ENCODE results near the gene PHF21B. TPM values are rescaled to one million over a fixed set of nuclear protein-coding genes. Genes with fewer than 3 reads are reported as not detected.

The PHF21B gene
- total RNA-seq, 1 experiment from 2014 or later = 4.5 TPM

DNA sequence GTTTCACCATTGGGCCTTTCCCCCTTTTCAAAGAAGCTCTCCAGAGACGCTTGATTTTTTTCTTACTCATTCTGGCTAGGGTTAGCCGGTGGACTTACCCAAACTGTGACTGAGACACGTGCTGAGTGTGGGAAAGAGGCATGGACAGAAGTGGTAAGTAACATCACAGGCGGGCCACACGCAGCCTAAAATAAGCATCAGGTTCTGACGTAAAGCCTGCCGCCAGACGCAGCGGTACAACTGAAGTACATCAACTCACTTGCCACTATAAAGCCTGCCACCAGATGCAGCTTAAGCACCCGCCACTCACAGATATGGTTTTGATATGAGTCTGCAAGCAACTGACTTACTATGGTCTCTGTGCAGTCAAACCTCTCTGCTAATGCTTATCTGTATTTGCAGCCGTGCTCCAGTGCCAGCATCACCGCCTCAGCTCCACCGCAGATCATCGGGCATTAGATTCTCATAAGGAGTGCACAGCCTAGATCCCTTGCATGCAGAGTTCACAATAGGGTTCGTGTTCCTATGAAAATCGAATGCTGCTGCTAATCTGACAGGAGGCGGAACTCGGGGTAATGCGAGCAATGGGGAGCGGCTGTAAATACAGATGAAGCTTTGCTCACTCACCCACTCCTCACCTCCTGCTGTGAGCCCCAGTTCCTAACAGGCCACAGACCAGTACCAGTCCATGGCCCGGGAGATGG, 58.8 kb downstream of the PHF21B start:
- Histone ChIP-seq H3K27ac (ENCODE audit: low read length) (no peak overlapping the region), H3K27me3 (ENCODE audit: control insufficient read depth, insufficient read depth, low read length) (no peaks in the 10 kb centered on the region), H3K36me3 (ENCODE audit: control insufficient read depth, insufficient read depth, low read length) (no peaks in the 10 kb centered on the region), H3K9me3 (ENCODE audit: control insufficient read depth, insufficient read depth, low read depth, low read length) (no peaks in the 10 kb centered on the region), H3K4me3 (ENCODE audit: low read depth in 2 of 2, low read length in 2 of 2) (no peak overlapping the region), H3K4me1 (ENCODE audit: control insufficient read depth, insufficient read depth, low read length) (no peaks in the 10 kb centered on the region)
- ChIA-PET POLR2A (no interaction called here), CTCF (no interaction called here)
- in situ Hi-C loops (cut with HindIII; ENCODE audit: low pct_unique_long_range_greater_than_20kb, low sequenced_read_pairs) (no loop called here), intact Hi-C loops (cut with micrococcal nuclease; ENCODE audit: unreplicated experiment) (no loop called here)
- DNase-seq (ENCODE audit: low read depth, low spot score) = no peak
- ATAC-seq = no peak
- BruUV-seq (replicated peaks) = no TSS peak
- TF ChIP-seq TCF7L2 (IDR thresholded peaks at IDR 0.05; ENCODE audit: low read depth, low read length) = no peak
- TF ChIP-seq, protein P1, sequence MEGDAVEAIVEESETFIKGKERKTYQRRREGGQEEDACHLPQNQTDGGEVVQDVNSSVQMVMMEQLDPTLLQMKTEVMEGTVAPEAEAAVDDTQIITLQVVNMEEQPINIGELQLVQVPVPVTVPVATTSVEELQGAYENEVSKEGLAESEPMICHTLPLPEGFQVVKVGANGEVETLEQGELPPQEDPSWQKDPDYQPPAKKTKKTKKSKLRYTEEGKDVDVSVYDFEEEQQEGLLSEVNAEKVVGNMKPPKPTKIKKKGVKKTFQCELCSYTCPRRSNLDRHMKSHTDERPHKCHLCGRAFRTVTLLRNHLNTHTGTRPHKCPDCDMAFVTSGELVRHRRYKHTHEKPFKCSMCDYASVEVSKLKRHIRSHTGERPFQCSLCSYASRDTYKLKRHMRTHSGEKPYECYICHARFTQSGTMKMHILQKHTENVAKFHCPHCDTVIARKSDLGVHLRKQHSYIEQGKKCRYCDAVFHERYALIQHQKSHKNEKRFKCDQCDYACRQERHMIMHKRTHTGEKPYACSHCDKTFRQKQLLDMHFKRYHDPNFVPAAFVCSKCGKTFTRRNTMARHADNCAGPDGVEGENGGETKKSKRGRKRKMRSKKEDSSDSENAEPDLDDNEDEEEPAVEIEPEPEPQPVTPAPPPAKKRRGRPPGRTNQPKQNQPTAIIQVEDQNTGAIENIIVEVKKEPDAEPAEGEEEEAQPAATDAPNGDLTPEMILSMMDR (IDR thresholded peaks at IDR 0.05) = no peak
- no peak for TF ChIP-seq POLR2AphosphoS5 (IDR thresholded peaks at IDR 0.05; ENCODE audit: low read depth, low read length)
- TF ChIP-seq SIN3A (IDR thresholded peaks at IDR 0.05; ENCODE audit: borderline replicate concordance, insufficient read depth, low read depth, low read length) = no peak
- TF ChIP-seq, protein P2, sequence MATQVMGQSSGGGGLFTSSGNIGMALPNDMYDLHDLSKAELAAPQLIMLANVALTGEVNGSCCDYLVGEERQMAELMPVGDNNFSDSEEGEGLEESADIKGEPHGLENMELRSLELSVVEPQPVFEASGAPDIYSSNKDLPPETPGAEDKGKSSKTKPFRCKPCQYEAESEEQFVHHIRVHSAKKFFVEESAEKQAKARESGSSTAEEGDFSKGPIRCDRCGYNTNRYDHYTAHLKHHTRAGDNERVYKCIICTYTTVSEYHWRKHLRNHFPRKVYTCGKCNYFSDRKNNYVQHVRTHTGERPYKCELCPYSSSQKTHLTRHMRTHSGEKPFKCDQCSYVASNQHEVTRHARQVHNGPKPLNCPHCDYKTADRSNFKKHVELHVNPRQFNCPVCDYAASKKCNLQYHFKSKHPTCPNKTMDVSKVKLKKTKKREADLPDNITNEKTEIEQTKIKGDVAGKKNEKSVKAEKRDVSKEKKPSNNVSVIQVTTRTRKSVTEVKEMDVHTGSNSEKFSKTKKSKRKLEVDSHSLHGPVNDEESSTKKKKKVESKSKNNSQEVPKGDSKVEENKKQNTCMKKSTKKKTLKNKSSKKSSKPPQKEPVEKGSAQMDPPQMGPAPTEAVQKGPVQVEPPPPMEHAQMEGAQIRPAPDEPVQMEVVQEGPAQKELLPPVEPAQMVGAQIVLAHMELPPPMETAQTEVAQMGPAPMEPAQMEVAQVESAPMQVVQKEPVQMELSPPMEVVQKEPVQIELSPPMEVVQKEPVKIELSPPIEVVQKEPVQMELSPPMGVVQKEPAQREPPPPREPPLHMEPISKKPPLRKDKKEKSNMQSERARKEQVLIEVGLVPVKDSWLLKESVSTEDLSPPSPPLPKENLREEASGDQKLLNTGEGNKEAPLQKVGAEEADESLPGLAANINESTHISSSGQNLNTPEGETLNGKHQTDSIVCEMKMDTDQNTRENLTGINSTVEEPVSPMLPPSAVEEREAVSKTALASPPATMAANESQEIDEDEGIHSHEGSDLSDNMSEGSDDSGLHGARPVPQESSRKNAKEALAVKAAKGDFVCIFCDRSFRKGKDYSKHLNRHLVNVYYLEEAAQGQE (IDR thresholded peaks at IDR 0.05; ENCODE audit: insufficient read depth in 1 of 2, low read depth in 2 of 2, low read length in 1 of 2) = no peak

- Histone ChIP-seq H3K4me1 (ENCODE audit: control insufficient read depth, insufficient read depth, low read length) (no peaks in the 10 kb centered on the region), H3K27me3 (ENCODE audit: control insufficient read depth, insufficient read depth, low read length) (no peaks in the 10 kb centered on the region), H3K9me3 (ENCODE audit: control insufficient read depth, insufficient read depth, low read depth, low read length) (no peaks in the 10 kb centered on the region), H3K4me3 (ENCODE audit: low read depth in 2 of 2, low read length in 2 of 2) (no peak overlapping the region), H3K36me3 (ENCODE audit: control insufficient read depth, insufficient read depth, low read length) (no peaks in the 10 kb centered on the region), H3K27ac (ENCODE audit: low read length) (no peak overlapping the region)
- in situ Hi-C loops (cut with HindIII; ENCODE audit: low pct_unique_long_range_greater_than_20kb, low sequenced_read_pairs) = no loop called here
- ChIA-PET POLR2A (no interaction called here), CTCF (no interaction called here)
- no TSS peak for BruUV-seq (replicated peaks)
- TF ChIP-seq SIN3A (IDR thresholded peaks at IDR 0.05; ENCODE audit: borderline replicate concordance, insufficient read depth, low read depth, low read length) (no peak), POLR2AphosphoS5 (IDR thresholded peaks at IDR 0.05; ENCODE audit: low read depth, low read length) (no peak), TCF7L2 (IDR thresholded peaks at IDR 0.05; ENCODE audit: low read depth, low read length) (no peak)
- TF ChIP-seq, protein P1 (IDR thresholded peaks at IDR 0.05) = no peak
- TF ChIP-seq, protein P2 (IDR thresholded peaks at IDR 0.05; ENCODE audit: insufficient read depth in 1 of 2, low read depth in 2 of 2, low read length in 1 of 2) = no peak
- DNase-seq (ENCODE audit: low read depth, low spot score) (no peak), ATAC-seq (no peak)
- intact Hi-C loops (cut with micrococcal nuclease; ENCODE audit: unreplicated experiment) = no loop called here
These were observed 62.0 kb downstream of the PHF21B start for GRCh38 chr22:44947846-44948245.
